GM19035 (cell line): Measurements from ENCODE around the gene PTCSC3.
"Not testable (repeated sequence)": the region's sequence is repeated elsewhere in the genome, so short reads cannot be mapped to it uniquely, and the experiment has no call there.

Source experiments
- ATAC-seq: cut with Tn5 transposase; IDR thresholded peaks from one replicate; pipeline ENCODE4 v1.9.1; 2021; ENCODE audit not compliant: unreplicated experiment

The PTCSC3 gene

DNA sequence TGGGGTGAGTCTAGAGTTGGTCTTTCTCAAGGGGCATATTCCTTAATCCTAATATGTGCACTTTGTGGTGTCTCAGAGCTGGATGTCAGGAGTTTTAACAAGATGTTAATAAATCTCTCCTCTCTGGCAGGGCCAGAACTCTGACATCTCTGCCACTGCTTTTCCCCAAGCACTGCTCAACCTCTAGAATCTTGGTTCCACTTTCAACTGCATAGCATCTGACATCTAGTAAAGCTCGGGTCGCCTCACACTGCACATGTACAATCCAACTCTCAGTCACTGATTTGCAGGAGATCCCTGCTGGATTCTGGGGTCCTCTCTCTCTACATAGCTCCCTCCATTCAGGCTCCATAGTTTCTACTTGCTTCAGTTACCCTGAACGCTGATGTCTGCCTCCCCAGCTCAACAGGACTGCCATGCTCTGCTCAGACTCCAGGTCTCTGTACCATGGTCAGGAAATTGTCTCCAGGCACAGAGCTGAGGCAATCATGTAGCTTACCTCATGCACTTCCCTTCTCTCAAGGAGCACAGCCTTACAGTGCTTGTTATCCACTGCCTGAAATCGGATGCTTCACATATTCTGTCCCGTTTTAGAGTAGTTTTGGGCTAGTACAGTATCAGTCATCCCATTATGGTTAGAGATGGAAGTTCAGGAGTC is 1.6 kb downstream of the PTCSC3 start:
- ATAC-seq = no peak

DNA sequence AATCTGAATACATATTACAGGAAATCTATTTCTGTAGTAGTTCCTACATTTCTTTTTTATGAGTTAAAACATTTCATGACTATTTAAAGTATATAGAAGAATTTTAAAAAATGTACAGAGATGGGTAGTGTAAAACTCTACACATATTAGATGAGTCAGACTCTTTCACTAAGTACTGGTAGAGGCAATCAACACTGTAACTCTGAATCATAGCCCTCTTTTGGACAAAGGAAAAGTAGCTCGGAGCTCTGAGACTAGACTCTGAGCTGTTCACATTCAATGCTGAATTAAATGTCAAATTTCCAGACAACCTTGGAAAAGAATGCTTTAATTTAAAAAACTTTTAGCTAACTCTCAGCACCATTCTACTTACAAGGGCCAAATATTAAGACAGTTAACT is 3.4 kb downstream of the PTCSC3 start:
- no peak for ATAC-seq

DNA sequence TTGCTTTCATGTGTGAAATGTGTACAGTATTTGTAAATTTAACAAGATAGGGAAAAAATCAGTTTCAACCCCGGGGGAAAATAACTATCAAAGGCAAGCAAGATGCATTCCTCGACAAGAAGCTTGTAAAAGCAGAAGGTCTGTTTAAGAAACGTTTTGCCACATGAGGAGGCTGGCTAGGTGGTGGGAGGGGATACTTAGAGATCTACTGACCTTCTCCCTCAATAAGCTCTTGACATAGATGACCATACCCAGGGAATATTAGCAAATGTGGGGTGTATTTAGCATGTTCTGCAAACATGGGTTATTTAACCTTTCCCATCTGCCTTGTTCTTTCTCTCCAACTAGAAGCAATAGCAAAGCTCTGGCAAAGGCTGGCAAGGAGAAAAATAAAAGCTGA is 4.9 kb downstream of the PTCSC3 start:
- ATAC-seq = no peak

DNA sequence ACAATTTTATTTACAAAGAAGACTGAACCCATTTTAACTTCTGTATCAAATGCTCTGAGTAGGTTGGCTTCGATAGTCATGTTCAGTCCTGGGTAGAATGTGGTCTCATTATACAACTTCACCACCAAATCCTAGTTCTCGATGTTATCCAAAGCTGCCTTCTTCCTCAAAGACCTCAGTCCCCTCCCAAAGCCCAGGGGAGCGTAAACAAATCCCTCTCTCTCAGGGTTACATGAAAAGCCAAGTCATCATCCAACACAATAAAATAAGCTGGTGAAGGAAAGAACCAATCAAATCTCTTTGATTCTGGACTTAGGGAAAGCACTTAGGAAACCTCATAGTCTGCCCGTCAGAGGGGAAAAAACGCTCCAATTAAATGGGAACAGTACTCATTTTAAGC is 9.1 kb downstream of the PTCSC3 start:
- no peak for ATAC-seq

DNA sequence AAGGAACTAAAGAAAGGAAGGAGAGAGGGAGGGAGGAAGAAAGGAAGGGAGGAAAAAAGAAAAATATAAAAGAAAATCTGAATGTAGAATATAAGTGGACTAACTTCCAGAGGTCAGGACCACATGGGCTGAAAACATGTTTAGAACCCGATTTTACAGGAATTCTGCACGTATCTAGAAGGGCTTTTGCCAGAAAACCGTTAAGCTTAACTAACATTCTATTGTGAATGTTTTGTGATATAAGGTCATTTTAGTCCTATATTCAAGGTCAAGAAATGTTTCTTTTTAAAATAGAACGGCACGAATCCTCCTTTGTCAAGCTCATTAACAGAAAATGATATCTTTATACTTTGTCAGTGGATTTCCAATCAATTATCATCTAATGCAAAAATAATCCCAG is 13.1 kb downstream of the PTCSC3 start:
- no peak for ATAC-seq

DNA sequence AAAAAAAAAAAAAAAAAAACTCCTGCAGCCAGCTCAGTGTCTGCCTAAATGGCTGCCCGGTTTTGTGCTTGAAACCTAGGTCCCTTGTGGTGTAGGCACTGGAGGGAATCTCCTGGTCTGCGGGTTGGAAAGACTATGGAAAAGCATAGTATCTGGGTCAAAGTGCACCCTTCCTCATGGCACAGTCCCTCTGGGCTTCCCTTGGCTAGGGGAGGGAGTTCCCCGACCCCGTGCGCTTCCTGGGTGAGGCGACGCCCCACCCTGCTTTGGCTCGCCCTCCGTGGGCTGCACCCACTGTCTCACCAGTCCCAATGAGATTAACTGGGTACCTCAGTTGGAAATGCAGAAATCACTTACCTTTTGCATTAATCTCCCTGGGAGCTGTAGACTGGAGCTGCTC is 14.3 kb downstream of the PTCSC3 start:
- no peak for ATAC-seq

DNA sequence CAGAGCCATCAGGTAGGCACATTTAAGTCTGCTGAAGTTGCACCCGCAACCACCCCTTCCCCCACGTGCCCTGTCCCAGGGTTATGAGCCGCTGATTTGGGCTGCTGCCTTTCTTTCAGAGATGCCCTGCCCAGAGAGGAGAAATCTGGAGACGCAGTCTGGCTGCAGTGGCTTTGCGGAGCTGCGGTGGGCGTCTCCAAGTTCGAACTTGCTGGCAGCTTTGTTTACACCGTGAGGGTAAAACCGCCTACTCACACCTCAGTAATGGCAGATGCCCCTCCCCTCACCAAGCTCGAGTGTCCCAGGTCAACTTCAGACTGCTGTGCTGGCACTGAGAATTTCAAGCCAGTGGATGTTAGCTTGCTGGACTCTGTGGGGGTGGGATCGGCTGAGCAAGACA is 14.7 kb downstream of the PTCSC3 start:
- no peak for ATAC-seq

DNA sequence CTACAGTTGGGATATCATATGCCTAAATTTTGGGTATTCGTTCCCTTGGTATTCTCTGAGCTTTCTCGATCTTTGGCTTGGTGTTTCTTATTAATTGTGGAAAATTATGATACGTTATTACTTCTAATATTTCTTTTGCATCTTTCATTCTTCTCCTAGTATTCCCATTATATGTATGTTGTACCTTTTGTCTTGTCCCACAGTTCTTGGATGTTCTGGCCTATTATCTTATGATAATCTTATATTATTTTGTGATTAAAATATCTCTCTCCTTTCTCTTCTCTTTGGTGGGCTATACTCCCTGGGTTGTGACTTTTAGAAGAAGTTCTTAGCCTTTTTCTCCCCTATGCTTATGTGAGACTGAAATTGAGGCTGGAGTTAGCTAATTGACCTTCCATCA is 25.2 kb downstream of the PTCSC3 start:
- ATAC-seq = no peak

DNA sequence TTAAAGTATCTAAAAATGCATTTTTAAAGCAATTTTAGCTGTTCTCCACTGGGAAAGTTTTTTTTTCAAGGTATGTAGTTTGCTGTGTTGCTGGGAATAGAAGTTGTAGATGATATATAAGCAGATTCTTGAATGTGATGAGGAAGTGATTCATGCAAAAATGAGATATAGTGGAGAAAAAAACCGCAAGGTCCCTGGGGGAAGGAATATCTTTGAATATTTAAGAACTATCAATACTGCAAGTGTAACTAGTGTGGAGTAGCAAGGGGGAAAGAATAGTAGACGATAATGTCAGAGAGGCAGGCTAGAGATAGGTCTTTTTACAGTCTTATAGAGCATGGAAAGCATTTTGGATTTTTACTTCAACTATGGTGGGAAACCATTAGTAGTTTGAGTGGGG is 42.5 kb downstream of the PTCSC3 start:
- no peak for ATAC-seq

DNA sequence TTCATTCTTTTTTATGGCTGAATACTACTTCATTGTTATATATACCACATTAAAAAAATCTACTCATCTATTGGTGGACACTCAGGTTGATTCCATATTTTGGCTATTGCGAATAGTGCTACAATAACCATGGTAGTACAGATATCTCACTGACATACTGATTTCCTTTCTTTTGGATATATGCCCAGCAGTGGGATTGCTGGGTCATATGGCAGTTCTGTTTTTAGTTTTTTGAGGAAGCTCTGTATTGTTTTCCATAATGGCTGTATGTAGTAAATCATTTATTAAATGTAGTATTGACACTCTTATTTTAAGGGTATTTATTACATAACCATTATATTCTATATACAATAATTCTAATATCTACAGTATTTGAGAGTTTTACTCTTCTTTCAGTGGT is 43.7 kb downstream of the PTCSC3 start:
- ATAC-seq = no peak

DNA sequence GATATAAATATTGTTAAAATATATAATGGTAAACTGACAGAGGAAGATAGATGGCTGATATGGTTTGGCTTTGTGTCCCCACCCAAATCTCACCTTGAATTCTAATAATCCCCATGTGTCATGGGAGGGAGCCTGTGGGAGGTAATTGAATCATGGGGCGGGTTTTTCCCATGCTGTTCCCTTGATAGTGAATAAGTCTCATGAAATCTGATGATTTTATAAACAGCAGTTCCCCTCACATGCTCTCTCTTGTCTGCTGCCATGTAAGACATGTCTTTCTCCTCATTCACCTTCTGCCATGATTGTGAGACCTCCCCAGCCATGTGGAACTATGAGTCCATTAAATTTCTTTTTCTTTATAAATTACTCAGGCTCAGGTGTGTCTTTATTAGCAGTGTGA is 46.3 kb downstream of the PTCSC3 start:
- ATAC-seq = no peak

DNA sequence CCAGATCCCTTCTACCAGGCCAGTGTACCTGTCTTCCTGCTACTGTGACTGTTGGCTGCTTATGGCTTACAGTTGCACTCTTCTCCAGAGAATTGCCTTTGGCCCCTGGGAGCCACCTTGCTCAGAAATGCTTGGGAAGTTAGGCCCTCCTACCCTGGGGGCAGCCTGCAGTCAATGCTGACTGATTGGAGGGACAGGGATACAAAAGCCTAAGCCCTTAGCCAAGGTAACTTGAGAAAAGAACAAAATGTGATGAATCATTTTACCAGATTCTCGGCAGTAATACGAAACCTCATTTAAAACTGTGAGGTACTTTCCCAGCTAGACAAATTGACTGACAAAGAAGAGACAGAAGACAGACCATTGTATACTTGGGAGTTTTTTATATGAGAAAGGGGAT is 47.3 kb downstream of the PTCSC3 start:
- ATAC-seq = no peak

DNA sequence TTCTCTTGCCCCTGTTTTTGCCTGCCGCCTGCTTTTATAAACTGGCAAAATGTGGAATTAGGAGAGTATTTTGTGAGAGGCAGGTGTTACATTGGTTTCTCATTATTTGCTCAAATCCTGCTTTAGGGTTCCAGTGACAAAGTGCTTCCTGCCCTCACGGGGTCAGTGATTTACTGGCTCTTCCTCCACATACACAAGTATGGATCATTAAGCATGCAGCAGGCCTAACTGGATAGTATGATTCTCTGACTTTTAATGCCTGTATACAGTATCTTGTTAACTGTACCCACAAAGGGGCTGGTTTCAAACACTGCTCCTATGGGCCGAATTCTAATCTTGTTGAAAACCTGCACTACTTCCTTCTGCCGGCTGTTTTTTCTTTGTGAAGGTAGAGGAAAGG is 63.2 kb downstream of the PTCSC3 start:
- no peak for ATAC-seq

DNA sequence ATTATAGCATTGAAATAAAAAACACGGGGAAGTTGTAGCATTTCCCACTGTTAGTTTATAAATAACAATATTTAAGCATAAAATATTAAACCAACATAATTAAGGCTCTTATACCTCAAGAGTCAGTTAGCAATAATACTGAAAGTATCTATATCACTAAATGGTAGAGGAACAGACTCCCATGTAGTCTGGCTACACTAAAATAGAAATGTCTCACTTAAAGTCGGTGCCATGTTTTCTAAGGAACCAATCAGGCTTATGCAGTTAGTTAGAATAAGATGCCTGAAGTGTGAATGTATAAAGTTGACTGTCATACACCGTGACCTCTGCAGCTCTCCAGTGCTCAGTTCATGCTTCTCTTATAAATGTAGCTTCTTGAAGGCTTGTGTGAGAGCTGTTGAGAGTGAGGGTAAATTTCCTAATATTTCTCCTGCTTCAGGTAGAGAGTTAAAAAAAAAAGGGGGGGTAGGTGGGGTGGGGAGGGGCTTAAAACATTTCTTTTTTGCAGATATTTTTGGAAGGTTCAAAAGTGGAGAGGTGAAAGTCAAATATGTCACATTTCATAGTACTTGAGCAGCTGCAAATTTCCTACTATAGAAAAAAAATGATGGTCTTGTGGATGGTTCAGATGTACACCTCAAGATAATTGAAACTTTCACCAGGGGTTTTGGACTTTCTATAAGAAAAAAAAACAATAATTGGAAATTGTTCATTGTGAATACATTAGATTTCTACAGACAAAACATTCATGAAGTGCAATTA is 64.5 kb downstream of the PTCSC3 start:
- no peak for ATAC-seq

DNA sequence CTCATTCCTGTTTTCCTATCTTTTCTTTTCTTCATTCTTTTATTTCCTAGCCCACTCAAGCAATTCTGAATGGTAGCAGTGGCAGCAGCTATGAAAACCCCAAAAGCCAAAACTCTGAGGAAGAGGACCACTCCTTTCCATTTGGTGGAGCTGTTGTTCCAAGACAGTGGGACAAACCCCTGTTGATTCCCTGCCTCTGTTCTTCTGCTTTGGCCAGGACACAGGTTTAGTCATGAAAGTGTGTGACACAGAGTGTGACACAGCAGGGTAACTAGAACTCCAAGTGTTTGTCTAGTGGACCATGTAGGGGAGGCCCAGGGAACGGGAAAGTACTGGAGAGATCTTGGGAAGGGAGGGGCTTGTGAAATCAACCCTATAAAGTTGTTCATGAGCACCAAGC is 71.1 kb downstream of the PTCSC3 start:
- no peak for ATAC-seq

DNA sequence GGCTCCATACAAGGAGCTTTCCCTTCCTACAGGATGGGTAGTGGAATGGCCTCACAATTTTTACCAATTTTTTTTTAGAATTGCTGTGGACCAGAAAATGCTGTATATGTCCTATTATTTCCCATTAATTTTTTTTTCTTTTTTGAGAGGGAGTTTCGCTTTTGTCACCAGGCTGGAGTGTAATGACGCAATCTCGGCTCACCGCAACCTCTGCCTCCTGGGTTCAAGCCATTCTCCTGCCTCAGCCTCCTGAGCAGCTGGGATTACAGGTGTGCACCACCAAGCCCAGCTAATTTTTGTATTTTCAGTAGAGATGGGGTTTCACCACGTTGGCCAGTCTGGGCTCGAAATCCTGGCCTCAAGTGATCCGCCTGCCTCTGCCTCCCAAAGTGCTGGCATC is 72.3 kb downstream of the PTCSC3 start:
- ATAC-seq = not testable (repeated sequence)

DNA sequence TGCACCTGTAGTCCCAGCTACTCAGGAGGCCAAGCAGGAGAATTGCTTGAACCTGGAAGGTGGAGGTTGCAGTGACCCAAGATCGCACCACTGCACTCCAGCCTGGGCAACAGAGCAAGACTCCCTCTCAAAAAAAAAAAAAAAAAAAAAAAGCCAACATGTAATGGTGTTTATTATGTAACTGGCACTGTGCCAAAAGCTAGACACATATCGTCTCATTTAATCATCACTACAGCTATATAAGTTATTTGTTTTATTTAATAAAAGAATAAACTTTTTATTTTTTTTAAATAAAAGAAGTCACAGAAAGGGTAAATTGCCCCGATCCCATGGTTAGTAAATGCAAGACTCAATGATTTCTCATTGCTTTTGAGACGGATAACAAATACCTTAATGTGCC is 76.9 kb downstream of the PTCSC3 start:
- no peak for ATAC-seq

DNA sequence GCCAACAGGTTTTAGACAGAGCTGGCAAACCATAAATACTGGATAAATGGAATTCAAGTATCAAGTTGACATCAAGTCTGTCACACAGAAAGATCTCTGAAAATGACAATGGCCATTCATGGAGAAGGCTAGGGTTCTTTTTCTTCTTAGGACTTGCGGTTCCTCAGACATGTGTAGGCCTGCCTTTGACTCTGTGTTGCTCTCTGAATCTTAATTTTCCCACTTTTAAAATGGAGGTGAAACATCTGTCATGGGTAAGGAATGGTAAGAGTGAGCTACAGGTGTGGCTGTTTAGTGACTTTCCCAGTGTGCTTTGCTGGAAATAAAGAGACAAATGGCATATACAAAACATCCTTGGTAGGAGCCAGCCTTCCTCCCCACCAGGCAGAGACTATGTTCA is 79.2 kb downstream of the PTCSC3 start:
- ATAC-seq = no peak

DNA sequence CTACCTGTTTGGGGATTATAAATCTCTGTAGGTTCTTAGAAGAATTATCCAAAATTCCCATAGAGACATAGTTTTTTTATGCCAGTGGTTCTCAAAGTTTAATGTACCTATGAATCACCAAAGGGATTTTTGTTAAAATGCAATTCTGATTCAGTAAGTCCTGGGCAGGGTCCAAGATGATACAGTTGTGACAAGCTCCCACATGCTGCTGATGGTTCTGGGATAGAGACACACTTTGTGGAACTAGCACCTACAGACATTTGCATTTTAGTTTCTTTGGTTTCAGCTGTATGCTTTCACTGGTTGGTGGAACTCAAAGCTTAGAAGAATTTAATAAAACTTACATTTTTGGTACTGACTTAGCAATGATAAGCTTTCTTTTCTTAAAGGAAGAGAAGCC is 80.4 kb downstream of the PTCSC3 start:
- no peak for ATAC-seq

DNA sequence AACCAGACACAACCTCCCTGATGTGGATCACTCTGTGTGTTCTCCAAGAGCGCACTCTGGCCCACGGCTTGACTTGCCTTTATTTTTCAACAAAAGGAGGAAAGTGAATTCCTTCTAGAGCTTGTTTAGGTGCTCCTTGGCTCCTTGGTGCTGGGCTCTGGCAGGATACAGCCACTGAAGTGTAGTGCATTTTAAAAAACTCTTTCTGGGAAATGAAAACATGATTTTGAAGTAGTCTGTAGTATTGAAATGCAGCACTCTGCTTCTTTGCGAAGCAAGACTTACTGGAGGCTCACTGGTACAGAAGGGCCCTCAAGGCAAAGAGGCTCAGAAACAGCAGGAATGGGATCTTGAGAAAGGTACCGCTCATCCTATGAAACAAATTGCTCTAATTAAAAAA is 81.6 kb downstream of the PTCSC3 start:
- ATAC-seq = no peak

DNA sequence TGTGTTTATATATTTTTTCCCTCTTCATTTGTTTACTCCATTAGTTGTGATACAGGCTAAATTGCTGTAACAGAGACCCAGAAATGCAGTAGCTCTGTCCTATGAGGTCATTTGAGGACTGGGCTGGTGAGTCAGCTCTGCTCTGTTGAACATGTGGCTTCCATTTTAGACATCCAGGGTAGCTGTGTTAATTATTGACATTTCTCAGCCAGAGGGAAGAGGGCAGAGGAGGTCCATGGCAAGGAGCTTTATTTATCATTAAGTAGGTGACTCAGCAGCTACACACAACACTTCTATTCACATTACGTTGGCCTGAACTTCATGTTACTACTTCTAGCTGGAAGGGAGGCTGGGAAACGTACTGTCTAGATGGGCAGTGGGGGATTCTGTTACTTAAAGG is 85.4 kb downstream of the PTCSC3 start:
- no peak for ATAC-seq

DNA sequence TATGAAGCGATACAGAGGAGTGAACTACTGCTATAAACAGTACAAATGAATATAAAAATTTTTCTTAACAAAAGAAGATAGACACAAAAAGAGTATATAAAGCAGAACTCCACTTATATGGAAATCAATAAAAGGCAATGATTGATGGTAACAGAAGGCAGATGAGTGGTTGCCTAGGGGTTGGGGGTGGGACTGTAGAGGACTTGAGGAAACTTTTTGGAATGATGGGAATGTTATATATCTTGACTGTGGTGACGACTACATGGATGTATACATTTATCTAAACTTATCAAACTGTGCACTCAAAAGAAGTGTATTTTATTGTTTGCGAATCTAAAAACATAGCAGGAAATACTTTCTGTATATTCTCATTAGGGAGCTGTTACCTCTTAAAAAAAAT is 89.1 kb downstream of the PTCSC3 start:
- no peak for ATAC-seq
